GM18517 (cell line): ENCODE measurements around the gene RAB9B.
"Not testable (repeated sequence)": the region's sequence is repeated elsewhere in the genome, so short reads cannot be mapped to it uniquely, and the experiment has no call there.

Source experiments
- ATAC-seq: cut with Tn5 transposase; IDR thresholded peaks from one replicate; pipeline ENCODE4 v1.9.1; 2021; ENCODE audit warnings: mild to moderate bottlenecking, moderate library complexity; ENCODE audit not compliant: unreplicated experiment

Gene RAB9B

DNA sequence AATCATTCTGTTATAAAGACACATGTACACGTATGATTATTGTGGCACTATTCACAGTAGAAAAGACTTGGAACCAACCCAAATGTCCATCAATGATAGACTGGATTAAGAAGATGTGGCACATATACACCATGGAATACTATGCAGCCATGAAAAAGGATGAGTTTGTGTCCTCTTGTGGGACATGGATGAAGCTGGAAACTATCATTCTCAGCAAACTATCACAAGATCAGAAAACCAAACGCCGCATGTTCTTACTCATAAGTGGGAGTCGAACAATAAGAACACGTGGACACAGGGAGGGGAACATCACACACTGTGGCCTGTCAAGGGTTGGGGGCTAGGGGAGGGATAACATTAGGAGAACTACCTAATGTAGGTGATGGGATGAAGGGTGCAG, 15.0 kb downstream of the RAB9B start:
- not testable (repeated sequence) for ATAC-seq

- no peak for ATAC-seq
These were observed 20.2 kb downstream of the RAB9B start for GRCh38 chrX:103811858-103812257.

- no peak for ATAC-seq
These were observed 25.1 kb downstream of the RAB9B start for GRCh38 chrX:103806862-103807474.

GRCh38 chrX:103805860-103806259, 26.2 kb downstream of the RAB9B start:
- ATAC-seq = no peak

DNA sequence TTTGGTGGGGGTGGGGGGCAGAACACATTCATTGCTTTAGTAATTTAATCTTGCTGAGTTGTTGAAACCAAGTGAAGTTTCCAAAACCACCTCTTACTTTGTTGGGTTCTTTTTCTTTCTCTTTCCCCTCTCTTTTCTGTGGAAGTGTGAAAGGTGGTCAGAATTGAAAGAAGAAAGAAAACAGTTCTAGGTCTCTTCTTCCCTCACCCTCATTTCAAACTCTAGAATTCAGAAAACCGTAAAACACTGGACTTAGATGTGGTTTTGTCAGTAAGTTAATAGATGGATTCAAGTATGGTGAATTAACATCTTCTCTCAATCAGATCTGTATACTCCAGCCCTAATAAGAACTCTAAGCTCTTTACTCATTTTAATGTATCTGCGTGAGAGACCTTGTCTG, 31.7 kb downstream of the RAB9B start:
- ATAC-seq = no peak

DNA sequence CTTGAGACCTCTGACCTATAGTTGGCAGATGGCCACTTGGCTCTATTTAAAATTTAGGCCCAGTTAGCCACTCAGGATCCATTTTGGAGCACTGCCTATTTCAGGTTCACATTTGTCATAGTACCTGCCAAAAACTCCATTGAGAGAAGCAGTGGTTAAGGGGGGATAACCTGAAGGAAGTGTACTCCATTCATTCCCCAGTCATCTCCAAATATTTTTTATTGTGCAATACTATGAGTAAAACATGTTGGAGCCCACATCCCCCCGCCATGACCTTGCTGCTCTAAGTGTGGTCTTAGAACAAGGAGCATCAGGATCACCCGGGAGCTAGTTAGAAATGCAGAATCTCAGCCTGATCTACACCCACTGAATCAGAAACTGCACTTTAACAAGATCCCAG, 34.4 kb downstream of the RAB9B start:
- no peak for ATAC-seq

DNA sequence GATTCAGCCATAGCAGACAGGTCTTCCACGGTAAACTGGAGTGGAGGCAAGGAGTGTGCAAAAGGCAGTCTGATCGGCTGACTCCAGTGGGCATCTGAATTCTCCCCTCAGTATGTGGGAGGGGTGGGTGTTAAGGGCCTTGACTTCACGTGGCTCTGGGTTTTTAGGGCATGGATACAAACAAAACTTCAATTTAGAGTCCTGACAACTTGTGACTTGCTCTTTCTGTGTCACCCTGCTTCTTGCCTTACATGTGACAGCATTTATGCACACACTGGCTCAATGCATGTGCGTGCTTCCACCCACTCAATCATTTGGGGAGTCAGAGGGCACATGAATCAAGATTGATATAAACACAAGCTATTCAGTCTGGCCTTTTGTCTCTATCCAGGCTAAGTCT, 37.9 kb downstream of the RAB9B start:
- ATAC-seq = no peak

- ATAC-seq = no peak
These were observed 38.5 kb downstream of the RAB9B start for GRCh38 chrX:103793545-103793940.

- no peak for ATAC-seq
These were observed 39.0 kb downstream of the RAB9B start for GRCh38 chrX:103792916-103793544.

- no peak for ATAC-seq
These were observed 40.1 kb downstream of the RAB9B start for GRCh38 chrX:103791826-103792485.

DNA sequence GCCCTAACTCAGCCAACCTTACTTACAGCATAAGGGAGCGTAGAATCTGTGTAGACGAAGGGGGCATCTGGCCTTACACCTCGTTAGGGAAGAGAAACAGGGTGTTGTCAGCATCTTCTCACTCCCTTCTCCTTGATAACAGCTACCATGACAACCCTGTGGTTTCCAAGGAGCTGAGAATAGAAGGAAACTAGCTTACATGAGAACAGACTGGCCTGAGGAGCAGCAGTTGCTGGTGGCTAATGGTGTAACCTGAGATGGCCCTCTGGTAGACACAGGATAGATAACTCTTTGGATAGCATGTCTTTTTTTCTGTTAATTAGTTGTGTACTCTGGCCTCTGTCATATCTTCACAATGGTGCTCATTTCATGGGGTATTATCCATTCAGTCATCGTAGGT, 40.8 kb downstream of the RAB9B start:
- no peak for ATAC-seq

DNA sequence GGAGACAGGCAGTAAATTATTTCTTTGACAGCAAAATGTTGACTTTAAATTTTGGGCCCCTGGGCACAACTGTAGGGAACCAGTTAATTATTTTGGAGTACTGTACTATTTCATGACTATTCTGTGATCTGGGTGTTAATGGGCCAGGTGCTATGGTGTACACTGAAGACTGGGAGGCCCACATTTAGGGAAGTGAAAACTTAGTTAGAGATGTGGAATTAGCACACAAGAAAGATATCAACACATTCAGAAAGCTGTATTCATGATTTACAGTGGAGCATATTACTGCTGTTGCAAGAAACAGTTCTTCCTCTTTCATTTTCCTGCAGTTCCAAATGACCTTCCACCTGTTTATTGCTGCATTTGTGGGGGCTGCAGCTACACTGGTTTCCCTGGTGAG, 43.1 kb downstream of the RAB9B start:
- ATAC-seq = no peak

- no peak for ATAC-seq
These were observed 48.1 kb downstream of the RAB9B start for GRCh38 chrX:103783971-103784370.

DNA sequence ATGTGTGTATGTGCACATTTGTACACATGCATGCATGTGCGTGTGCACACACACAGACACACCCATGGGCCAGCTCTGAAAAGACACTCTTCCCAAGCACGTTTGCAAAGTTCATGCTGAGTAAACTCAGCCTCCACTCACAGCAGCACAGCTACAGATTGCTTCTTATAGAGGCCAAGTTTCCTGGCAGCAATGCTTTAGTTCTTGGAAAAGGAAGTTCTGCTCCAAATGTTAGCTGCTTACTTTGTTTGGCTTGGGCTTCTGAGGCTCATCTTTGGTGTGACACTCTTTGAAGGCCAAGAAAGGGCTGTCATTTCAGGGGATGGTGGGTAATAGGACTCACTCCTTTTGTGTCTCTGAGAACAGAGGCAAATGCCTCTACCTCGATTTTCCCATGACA, 48.9 kb downstream of the RAB9B start:
- ATAC-seq = no peak

DNA sequence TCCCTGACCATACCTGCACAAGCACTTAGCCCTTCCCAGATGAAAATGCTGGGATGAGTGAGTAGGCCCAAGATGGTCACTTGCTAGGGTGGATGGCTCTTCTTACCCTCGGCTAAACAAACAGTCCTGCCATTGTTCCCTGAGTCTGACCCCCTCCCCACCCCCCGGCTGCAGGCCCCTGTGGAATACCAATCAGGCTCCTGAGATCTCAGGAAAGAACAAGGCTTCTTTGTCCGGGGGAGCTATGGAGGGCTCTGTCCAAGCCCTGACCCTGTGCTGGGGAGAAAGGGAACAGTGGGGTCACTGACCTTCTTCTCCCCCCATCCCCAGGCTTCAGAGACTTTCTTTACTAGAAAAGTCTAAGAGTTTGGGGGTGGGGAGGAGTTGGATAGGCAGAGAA, 49.4 kb downstream of the RAB9B start:
- no peak for ATAC-seq

- ATAC-seq = no peak
These were observed 50.4 kb downstream of the RAB9B start for GRCh38 chrX:103781706-103782105.

DNA sequence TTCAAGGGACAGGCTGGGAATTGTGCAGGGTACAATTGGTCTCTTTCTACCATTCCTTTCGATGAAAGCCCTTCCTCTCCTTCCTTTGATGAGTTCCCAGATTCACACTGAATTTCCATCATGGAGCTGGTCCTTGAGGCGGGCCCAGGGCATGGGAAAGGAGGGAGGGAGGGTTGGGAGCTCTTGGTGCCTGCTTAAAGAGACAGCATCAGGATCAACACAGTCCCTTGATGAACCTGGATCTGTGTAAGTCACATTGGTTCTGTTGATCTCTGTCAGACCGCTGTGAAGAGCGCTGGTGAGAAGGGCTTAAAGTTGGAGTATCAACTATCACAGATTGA, 51.0 kb downstream of the RAB9B start:
- ATAC-seq = no peak

- no peak for ATAC-seq
These were observed 51.6 kb downstream of the RAB9B start for GRCh38 chrX:103780336-103781061.

DNA sequence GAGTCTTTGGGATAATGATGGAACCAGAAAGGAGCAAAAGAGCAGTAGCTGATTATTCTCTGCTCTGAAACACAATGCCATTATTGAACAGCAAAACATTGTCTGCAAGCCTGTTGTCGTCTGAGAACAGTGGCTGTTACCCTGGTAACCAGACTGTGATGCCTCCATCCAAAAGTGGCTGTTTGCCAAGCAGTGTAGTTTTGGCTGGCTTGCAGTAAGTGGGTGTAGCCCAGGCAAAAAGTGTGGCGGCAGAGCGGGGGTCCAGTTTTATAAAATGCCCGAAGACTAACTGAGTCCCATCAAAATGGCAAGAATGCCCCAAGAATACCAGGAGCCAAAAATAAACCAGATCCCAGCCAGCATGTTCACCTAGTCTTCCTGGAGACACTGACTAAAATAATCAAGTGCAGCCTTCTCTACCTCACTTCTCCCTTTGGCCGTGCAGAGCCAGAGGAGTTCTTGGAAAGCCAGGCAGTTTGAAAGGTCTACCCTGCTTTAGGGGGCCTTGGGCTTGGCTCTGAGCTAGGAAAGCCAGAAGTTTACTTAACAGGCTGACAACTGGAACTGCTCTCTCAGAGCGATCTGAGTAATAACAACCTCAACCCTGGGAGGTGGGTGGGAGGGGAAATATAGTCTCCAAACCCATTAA, 52.8 kb downstream of the RAB9B start:
- ATAC-seq = no peak

- no peak for ATAC-seq
These were observed 55.5 kb downstream of the RAB9B start, which contains the start of gene PLP1 for GRCh38 chrX:103776546-103776945. Gene PLP1 (plus strand): TSS chrX:103776840. CDS start chrX:103776996, 156 bp downstream.

GRCh38 chrX:103774070-103774642, 57.9 kb downstream of the RAB9B start:
- ATAC-seq = no peak
